VCaP (cell line): ENCODE results near the gene CYLD.

ENCODE experiments used
- H3K27ac ChIP-seq: fragments of 450-650 bp; 2 replicates; pipeline ENCODE4 v1.5.1; 2017
- CTCF ChIP-seq: fragments of 450-650 bp; conservative IDR thresholded peaks from 2 replicates; pipeline ENCODE4 v1.5.1; 2017; ENCODE audit warnings: mild to moderate bottlenecking, moderate library complexity

Gene CYLD

GRCh38 chr16:50743581-50744225 is 1.8 kb downstream of the CYLD start:
- no peak for TF ChIP-seq CTCF
- H3K27ac ChIP-seq: no peak overlapping the region

GRCh38 chr16:50744881-50745280 is 3.0 kb downstream of the CYLD start:
- no peak overlapping the region for H3K27ac ChIP-seq
- no peak for TF ChIP-seq CTCF

GRCh38 chr16:50745940-50746339 is 4.1 kb downstream of the CYLD start:
- no peak for TF ChIP-seq CTCF
- H3K27ac ChIP-seq: no peak overlapping the region

GRCh38 chr16:50747207-50747956 is 5.5 kb downstream of the CYLD start:
- no peak overlapping the region for H3K27ac ChIP-seq

GRCh38 chr16:50751528-50751927 is 9.6 kb downstream of the CYLD start:
- H3K27ac ChIP-seq: no peak overlapping the region
- no peak for TF ChIP-seq CTCF

More at GRCh38 chr16:50747207-50747956, 5.5 kb downstream of the CYLD start:
- TF ChIP-seq CTCF: peak; percentile 56

GRCh38 chr16:50752471-50753235 is 10.8 kb downstream of the CYLD start:
- no peak overlapping the region for H3K27ac ChIP-seq
- no peak for TF ChIP-seq CTCF

GRCh38 chr16:50756473-50756872 is 14.6 kb downstream of the CYLD start:
- H3K27ac ChIP-seq: no peak overlapping the region
- TF ChIP-seq CTCF: no peak
